Measurements from ENCODE around the gene TRA2A. TPM values are rescaled to one million over a fixed set of nuclear protein-coding genes. Genes with fewer than 3 reads are reported as not detected.
A peak's percentile ranks its signal among the peaks of the same experiment; 100 is the strongest.

TRA2A gene
- total RNA-seq, 4 donors from 2014 or later: 23.7 to 54.0 (median 38.9) TPM

DNA sequence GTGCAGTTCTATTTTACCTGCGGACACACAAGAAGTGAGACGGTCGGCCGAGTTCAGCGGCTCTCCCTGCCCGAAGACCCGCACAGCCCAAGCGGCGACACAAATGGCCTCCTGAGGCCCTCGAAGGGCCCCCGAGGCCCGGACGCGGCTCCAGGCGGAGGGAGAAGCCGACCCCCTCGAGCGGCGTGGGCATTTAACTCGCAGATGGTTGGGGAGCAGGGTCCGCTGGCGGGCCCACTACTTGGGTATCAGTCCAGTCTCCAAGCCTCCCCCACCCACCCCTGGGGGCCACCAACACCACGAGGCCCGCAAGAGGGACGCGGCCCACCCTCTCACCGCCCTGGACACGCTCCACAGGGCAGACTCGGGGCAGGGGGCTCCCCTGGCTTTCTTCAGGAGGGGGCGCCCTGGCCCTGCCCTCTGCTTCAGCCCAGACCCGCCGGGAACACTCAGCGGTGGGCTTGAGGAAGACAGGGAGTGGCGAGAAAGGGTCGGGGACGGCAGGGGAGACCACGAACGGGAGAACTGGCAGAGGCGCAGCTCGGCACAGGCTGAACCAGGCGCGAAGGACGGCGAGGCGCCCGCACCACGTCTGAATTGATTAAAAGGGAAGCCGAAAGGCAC lies 63.1 kb downstream of the TRA2A start:
- H3K27ac ChIP-seq: no peak overlapping the region
- 0 to 2% methylated on average over 1 to 10 of the region's 48 CpGs for WGBS, 2 donors
- no peaks in the 10 kb centered on the region for H3K9me3 ChIP-seq
- peaks cover 34 to 46% (median 41%) of the 10 kb centered on the region in 3 donors for H3K4me1 ChIP-seq
- intact Hi-C loops (cut with DNase I): no loop called here
- TF ChIP-seq, protein P1, sequence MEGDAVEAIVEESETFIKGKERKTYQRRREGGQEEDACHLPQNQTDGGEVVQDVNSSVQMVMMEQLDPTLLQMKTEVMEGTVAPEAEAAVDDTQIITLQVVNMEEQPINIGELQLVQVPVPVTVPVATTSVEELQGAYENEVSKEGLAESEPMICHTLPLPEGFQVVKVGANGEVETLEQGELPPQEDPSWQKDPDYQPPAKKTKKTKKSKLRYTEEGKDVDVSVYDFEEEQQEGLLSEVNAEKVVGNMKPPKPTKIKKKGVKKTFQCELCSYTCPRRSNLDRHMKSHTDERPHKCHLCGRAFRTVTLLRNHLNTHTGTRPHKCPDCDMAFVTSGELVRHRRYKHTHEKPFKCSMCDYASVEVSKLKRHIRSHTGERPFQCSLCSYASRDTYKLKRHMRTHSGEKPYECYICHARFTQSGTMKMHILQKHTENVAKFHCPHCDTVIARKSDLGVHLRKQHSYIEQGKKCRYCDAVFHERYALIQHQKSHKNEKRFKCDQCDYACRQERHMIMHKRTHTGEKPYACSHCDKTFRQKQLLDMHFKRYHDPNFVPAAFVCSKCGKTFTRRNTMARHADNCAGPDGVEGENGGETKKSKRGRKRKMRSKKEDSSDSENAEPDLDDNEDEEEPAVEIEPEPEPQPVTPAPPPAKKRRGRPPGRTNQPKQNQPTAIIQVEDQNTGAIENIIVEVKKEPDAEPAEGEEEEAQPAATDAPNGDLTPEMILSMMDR (IDR thresholded peaks at IDR 0.05): no peak
- TF ChIP-seq POLR2A (IDR thresholded peaks at IDR 0.05): no peak
- DNase-seq: no peak
- no peaks in the 10 kb centered on the region for H3K36me3 ChIP-seq
- H3K4me3 ChIP-seq: peak overlapping the region; percentile 19 to 60 (median 40)
- H3K27me3 ChIP-seq: peaks cover 33 to 100% (median 63%) of the 10 kb centered on the region in 4 donors

DNA sequence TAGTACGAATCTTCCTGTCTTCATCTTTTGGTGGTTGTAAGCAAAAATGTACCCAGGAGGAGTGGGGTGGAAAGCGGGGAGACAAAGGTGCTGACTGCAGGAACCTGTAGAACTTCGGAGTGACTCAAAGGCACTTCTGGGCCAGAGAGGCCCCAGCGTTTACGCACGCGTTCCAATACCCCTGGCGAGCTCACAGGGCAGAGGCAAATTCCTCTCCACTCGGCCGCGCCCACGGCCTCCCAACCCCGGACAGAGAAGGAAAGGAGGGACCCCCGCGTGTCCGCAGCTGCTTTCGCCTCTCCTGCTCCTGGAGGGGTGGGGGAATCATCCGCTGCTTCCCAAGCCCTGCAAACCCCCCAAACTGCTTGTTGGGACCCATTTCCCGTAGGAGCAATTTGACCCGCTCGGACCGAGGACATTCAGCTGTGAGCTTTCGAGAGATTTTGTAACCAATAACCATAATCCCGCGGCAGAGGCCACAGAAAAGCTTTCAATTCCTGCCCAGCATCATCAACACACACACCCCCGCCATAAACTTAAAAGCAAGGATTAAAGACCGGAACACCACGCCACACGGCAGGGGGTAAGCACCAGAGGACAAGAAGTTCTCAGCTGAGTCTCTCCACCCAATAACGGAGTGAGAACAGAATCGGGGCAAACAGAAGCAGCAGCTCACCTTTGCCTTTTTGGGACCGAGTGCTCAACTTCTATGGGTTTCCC lies 63.8 kb downstream of the TRA2A start:
- WGBS, 2 donors: 8% methylated on average over 10 to 20 of the region's 32 CpGs
- Histone ChIP-seq H3K4me3 (peak overlapping the region in 3 of 4 donors; percentile 31 to 60 (median 50)), H3K36me3 (no peaks in the 10 kb centered on the region), H3K27ac (no peak overlapping the region), H3K9me3 (no peaks in the 10 kb centered on the region), H3K27me3 (peaks cover 26 to 100% (median 61%) of the 10 kb centered on the region in 4 donors), H3K4me1 (peaks cover 31 to 43% (median 41%) of the 10 kb centered on the region in 3 donors)
- intact Hi-C loops (cut with DNase I): no loop called here
- TF ChIP-seq POLR2A (IDR thresholded peaks at IDR 0.05): no peak
- TF ChIP-seq, protein P1 (IDR thresholded peaks at IDR 0.05): no peak
- DNase-seq: no peak

DNA sequence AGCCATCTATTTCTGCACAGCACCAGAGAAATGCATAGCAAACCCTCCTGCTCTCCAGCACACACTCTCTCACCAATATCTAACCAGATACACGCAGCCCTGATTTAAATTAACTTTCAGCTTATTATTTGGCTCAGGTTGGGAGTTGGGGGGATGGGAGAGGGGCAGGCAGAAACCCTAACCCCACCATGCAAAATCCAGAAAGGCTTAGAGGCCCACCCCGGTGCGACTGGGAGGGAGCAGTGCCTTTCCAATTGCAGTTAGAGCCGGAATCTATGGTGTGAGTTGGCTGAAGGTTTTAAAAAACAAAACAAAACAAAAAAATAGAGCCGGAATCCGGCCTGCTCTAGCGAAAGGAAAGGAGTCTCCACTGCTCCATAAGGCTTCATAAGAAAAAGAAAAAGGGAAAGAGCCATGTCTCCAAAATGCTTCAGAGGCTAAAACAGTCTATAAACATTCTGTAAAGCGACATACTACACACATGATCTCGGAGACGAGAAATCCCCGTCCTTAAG lies 64.4 kb downstream of the TRA2A start:
- Histone ChIP-seq H3K9me3 (no peaks in the 10 kb centered on the region), H3K27ac (no peak overlapping the region), H3K4me3 (peak overlapping the region in 1 of 4 donors; percentile 60), H3K36me3 (no peaks in the 10 kb centered on the region), H3K27me3 (peaks cover 20 to 100% (median 57%) of the 10 kb centered on the region in 4 donors), H3K4me1 (peaks cover 31 to 43% (median 41%) of the 10 kb centered on the region in 3 donors)
- intact Hi-C loops (cut with DNase I): no loop called here
- DNase-seq: no peak
- TF ChIP-seq POLR2A (IDR thresholded peaks at IDR 0.05): no peak
- TF ChIP-seq, protein P1 (IDR thresholded peaks at IDR 0.05): no peak
- 25 to 34% methylated on average over 11 of the region's 11 CpGs for WGBS, 2 donors

DNA sequence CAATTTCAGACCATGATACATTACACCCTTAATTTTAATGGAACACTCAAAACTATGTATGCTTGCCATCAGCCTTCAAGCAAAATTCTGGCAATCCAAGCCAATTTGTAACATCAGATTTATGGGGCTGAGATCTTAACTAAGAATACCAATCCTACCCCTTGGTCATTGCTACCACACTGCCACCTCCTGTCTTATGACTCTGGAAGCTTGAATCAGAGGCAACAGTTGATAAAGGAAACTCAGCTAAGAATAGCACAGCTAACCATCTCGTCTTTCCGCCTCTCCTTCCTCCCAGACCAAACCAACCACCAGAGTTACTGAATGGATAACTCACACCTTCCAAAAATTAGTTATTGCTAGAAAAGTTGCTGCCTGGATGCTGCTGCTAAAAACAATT lies 68.9 kb downstream of the TRA2A start:
- 23 to 40% methylated on average over 2 of the region's 2 CpGs for WGBS, 2 donors

More for the DNA sequence above, 68.9 kb downstream of the TRA2A start:
- Histone ChIP-seq H3K36me3 (no peaks in the 10 kb centered on the region), H3K4me1 (peaks cover 2 to 7% (median 6%) of the 10 kb centered on the region in 3 donors), H3K27ac (no peak overlapping the region), H3K9me3 (no peaks in the 10 kb centered on the region), H3K27me3 (peaks cover 0 to 100% (median 25%) of the 10 kb centered on the region in 4 donors), H3K4me3 (no peak overlapping the region)
- intact Hi-C loops (cut with DNase I): no loop called here
- no peak for TF ChIP-seq POLR2A (IDR thresholded peaks at IDR 0.05)
- TF ChIP-seq, protein P1 (IDR thresholded peaks at IDR 0.05): peak in 4 of 6 experiments; percentile 9 to 44 (median 19)
- no peak for DNase-seq
